Psoas muscle (tissue), 8 donors: ENCODE results near the gene TOMM5. TPM values are rescaled to one million over a fixed set of nuclear protein-coding genes. Genes with fewer than 3 reads are reported as not detected.

Source experiments
- ATAC-seq, 4 donors: fragments of 200-7000 bp; cut with Tn5 transposase; one replicate each; pipeline ENCODE4 v1.9.1; 2020; ENCODE audit warnings: moderate library complexity in 3 of 4, mild to moderate bottlenecking in 2 of 4
- DNase-seq, 2 donors: peaks; one replicate each; pipeline ENCODE4 v3.0.0-alpha.2; 2020
- H3K27ac ChIP-seq: fragments of 200-600 bp; one replicate; pipeline ENCODE4 v1.8.0; 2022
- H3K27me3 ChIP-seq, 3 donors: fragments of 200-600 bp in 1 of 3; one replicate each; pipeline versions ENCODE4 v1.6.1 to v1.8.0; 2013 to 2022; ENCODE audit warnings: low read length in 2 of 3, mild to moderate bottlenecking in 2 of 3, moderate library complexity in 1 of 3; ENCODE audit not compliant: insufficient read depth in 3 of 3
- H3K36me3 ChIP-seq, 2 donors: fragments of 200-600 bp in 1 of 2; one replicate each; pipeline versions ENCODE4 v1.6.1 to v1.8.0; 2013 to 2022; ENCODE audit warnings: low read depth in 1 of 2, mild to moderate bottlenecking in 1 of 2, moderate library complexity in 1 of 2; ENCODE audit not compliant: insufficient read depth in 1 of 2
- H3K4me1 ChIP-seq: fragments of 200-600 bp; one replicate; pipeline ENCODE4 v1.8.0; 2022
- H3K4me3 ChIP-seq: fragments of 200-600 bp; one replicate; pipeline ENCODE4 v1.8.0; 2022; ENCODE audit warnings: mild to moderate bottlenecking
- H3K9me3 ChIP-seq: fragments of 200-600 bp; one replicate; pipeline ENCODE4 v1.8.0; 2022
- intact Hi-C, 2 donors: fragments of 100-400 bp; cut with DNase I; formaldehyde crosslinking; loops; one replicate each; pipeline versions ENCODE4 v1.11.0 to v1.14.2; 2022
- polyA plus RNA-seq, 3 donors: library from polyadenylated mRNA; stranded (reverse); fragments of 200-250 nt; gene quantifications; one replicate each; pipeline ENCODE4 v1.2.3, GENCODE V29; 2013
- total RNA-seq, 4 donors: library from RNA; stranded (reverse); fragmentation: NEBNext Ultra II Directional in 2 of 4; extraction: Animal tissue kit (Norgen Biotek cat#: 25700) in 2 of 4; gene quantifications; one replicate each; pipeline versions ENCODE4 v1.2.1 to v1.2.4, GENCODE V29; 2021 to 2023
- TF ChIP-seq, protein P1 (sequence below): fragments of 200-600 bp; IDR thresholded peaks from one replicate; pipeline ENCODE4 v1.8.0; 2022; ENCODE audit warnings: antibody characterized with exemption
- donor health status: healthy with polysubstance abuse.
- donor health status: DM: no; HTN: no; CAD: no; lungs with moderate emphysema.
- donor health status: Bipolar disorder and iron deficiency.
- donor health status: healthy.
- donor health status: DM: yes; HTN: yes; CAD: no.
- donor health status: DM: no; HTN: no; CAD: no.
- donor health status: DM: no; HTN: no; CAD: no.
- donor health status: DM: yes; HTN: yes; CAD: no.

Gene TOMM5
- total and polyA plus RNA-seq, 7 donors, result 65.2 to 280 (median 104) TPM

DNA sequence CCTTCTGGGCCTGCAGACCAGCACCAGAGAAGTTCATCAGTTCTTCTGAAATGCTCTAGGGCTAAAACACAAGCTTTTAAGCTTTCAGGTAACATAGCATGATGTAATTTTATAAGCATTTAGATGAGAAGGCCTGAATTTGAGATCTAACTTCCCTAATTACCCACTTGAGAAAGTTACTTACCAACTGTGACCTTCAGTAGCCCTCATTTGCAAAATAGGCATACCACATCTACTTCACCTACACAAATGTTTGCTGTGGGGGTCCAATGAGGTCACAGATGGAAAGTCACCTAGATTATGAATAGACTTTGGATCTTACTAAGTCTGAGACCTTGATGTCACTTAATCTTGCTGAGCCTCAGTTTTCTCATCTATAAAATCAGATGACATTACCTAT is 52.8 kb downstream of the TOMM5 start:
- no peak overlapping the region for H3K27ac ChIP-seq
- H3K27me3 ChIP-seq, result no peaks in the 10 kb centered on the region
- TF ChIP-seq, protein P1, sequence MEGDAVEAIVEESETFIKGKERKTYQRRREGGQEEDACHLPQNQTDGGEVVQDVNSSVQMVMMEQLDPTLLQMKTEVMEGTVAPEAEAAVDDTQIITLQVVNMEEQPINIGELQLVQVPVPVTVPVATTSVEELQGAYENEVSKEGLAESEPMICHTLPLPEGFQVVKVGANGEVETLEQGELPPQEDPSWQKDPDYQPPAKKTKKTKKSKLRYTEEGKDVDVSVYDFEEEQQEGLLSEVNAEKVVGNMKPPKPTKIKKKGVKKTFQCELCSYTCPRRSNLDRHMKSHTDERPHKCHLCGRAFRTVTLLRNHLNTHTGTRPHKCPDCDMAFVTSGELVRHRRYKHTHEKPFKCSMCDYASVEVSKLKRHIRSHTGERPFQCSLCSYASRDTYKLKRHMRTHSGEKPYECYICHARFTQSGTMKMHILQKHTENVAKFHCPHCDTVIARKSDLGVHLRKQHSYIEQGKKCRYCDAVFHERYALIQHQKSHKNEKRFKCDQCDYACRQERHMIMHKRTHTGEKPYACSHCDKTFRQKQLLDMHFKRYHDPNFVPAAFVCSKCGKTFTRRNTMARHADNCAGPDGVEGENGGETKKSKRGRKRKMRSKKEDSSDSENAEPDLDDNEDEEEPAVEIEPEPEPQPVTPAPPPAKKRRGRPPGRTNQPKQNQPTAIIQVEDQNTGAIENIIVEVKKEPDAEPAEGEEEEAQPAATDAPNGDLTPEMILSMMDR, result no peak
- H3K36me3 ChIP-seq, result peaks cover 4 to 66% of the 10 kb centered on the region in 2 donors
- H3K4me1 ChIP-seq, result peaks cover 8% of the 10 kb centered on the region
- ATAC-seq (no peak), DNase-seq (no peak)
- intact Hi-C loops, result loop anchor here in 1 of 2 donors (5.0 kb wide), 1 partner anchor 52 kb away; the partner anchor contains the start of gene POLR1E
- no peak overlapping the region for H3K4me3 ChIP-seq
- no peaks in the 10 kb centered on the region for H3K9me3 ChIP-seq

Other genes with a start within 250 kb of the TOMM5 start
- 100 to 1,000 TPM in 3 of 4 donors, 10 to 100 TPM in 1; 74.7 to 111 (median 100) TPM for gene GRHPR, start 169.9 kb downstream of the TOMM5 start, total RNA-seq
- gene GRHPR, start 169.9 kb downstream of the TOMM5 start, polyA plus RNA-seq, result 100 to 1,000 TPM in 2 of 3 donors, 10 to 100 TPM in 1; 72.2 to 138 (median 105) TPM
- gene ZBTB5, start 127.1 kb downstream of the TOMM5 start, total RNA-seq, result 1 to 10 TPM; 5.2 to 6.0 (median 5.3) TPM
- 1 to 10 TPM; 2.5 to 5.3 (median 3.0) TPM for gene ZBTB5, start 127.1 kb downstream of the TOMM5 start, polyA plus RNA-seq
- gene POLR1E, start 106.6 kb downstream of the TOMM5 start, total RNA-seq, result 10 to 100 TPM; 17.6 to 22.5 (median 21.8) TPM
- gene POLR1E, start 106.6 kb downstream of the TOMM5 start, polyA plus RNA-seq, result 10 to 100 TPM; 12.1 to 21.6 (median 18.1) TPM
- gene FBXO10, start 16.2 kb downstream of the TOMM5 start, total RNA-seq, result 10 to 100 TPM; 31.3 to 90.4 (median 43.0) TPM
- 10 to 100 TPM; 12.1 to 32.5 (median 27.3) TPM for gene FBXO10, start 16.2 kb downstream of the TOMM5 start, polyA plus RNA-seq
- 1 to 10 TPM; 1.4 to 6.1 (median 3.9) TPM for gene FRMPD1, start 58.4 kb upstream of the TOMM5 start, total RNA-seq
- gene FRMPD1, start 58.4 kb upstream of the TOMM5 start, polyA plus RNA-seq, result under 1 TPM; 0.48 to 0.84 (median 0.68) TPM
- 1 to 10 TPM; 1.3 to 5.5 (median 2.8) TPM for gene TRMT10B, start 161.2 kb upstream of the TOMM5 start, total RNA-seq
- 1 to 10 TPM; 2.8 to 7.2 (median 3.2) TPM for gene TRMT10B, start 161.2 kb upstream of the TOMM5 start, polyA plus RNA-seq
- gene EXOSC3, start 192.5 kb upstream of the TOMM5 start, total RNA-seq, result 10 to 100 TPM; 12.9 to 18.9 (median 13.9) TPM
- 10 to 100 TPM; 18.3 to 48.9 (median 43.0) TPM for gene EXOSC3, start 192.5 kb upstream of the TOMM5 start, polyA plus RNA-seq
- 10 to 100 TPM; 20.2 to 27.2 (median 22.4) TPM for gene DCAF10, start 208.2 kb upstream of the TOMM5 start, total RNA-seq
- 10 to 100 TPM in 2 of 3 donors, 1 to 10 TPM in 1; 9.7 to 17.9 (median 16.5) TPM for gene DCAF10, start 208.2 kb upstream of the TOMM5 start, polyA plus RNA-seq